ENCODE data around the gene CCNJL. TPM values are rescaled to one million over a fixed set of nuclear protein-coding genes. Genes with fewer than 3 reads are reported as not detected.

Gene CCNJL
- total RNA-seq, 1 donor from 2014 or later = 15.7 TPM

- Histone ChIP-seq H4K20me1 (ENCODE audit: insufficient read depth, low read length) (no peaks in the 10 kb centered on the region), H2AFZ (ENCODE audit: low read depth, low read length) (no peak within 1 kb of the TSS), H3K4me3 (ENCODE audit: insufficient read depth, low read depth, low read length) (no peak within 1 kb of the TSS), H3K79me2 (ENCODE audit: insufficient read depth, low read length) (no peaks in the 10 kb centered on the region), H3K4me1 (ENCODE audit: insufficient read depth, low read length) (peaks cover 5% of the 10 kb centered on the region), H3K9me3 (ENCODE audit: insufficient read depth, low read depth, low read length) (no peaks in the 10 kb centered on the region), H3K36me3 (ENCODE audit: insufficient read depth, low read length) (no peaks in the 10 kb centered on the region), H3K9ac (ENCODE audit: low read length) (no peak within 1 kb of the TSS), H3K27ac (ENCODE audit: low read depth, low read length) (no peak within 1 kb of the TSS), H3K4me2 (ENCODE audit: low read length) (no peak within 1 kb of the TSS), H3K27me3 (ENCODE audit: insufficient read depth, low read length) (no peaks in the 10 kb centered on the region)
- H3K36me3 Mint-ChIP-seq (ENCODE audit: low read depth, unreplicated experiment) = no peaks in the 10 kb centered on the region
- H3K9me3 Mint-ChIP-seq (ENCODE audit: unreplicated experiment) = no peaks in the 10 kb centered on the region
- DNase-seq (ENCODE audit: low read depth) (no peak), FAIRE-seq (no peak)
- no peak within 1 kb of the TSS for H3K4me3 Mint-ChIP-seq (ENCODE audit: unreplicated experiment)
- H3K27ac Mint-ChIP-seq (ENCODE audit: unreplicated experiment) = no peak within 1 kb of the TSS
- no peaks in the 10 kb centered on the region for H3K4me1 Mint-ChIP-seq (ENCODE audit: low read depth, unreplicated experiment)
- peaks cover 11% of the 10 kb centered on the region for H3K27me3 Mint-ChIP-seq (ENCODE audit: low read depth, unreplicated experiment)
- no peak for TF ChIP-seq EZH2 (IDR thresholded peaks at IDR 0.05; ENCODE audit: insufficient read depth, low read length)
Measured at GRCh38 chr5:160229190-160229742, 83.1 kb downstream of the CCNJL start, which contains the start of gene FABP6. Gene FABP6, plus strand, starts transcription at chr5:160229506. Its CDS starts 52 bp downstream, at chr5:160229558.

GRCh38 chr5:160227012-160227411 lies 85.4 kb downstream of the CCNJL start:
- Mint-ChIP-seq H3K27ac (ENCODE audit: unreplicated experiment) (no peak overlapping the region), H3K4me3 (ENCODE audit: unreplicated experiment) (no peak overlapping the region), H3K9me3 (ENCODE audit: unreplicated experiment) (no peaks in the 10 kb centered on the region), H3K27me3 (ENCODE audit: low read depth, unreplicated experiment) (peaks cover 11% of the 10 kb centered on the region), H3K4me1 (ENCODE audit: low read depth, unreplicated experiment) (no peaks in the 10 kb centered on the region), H3K36me3 (ENCODE audit: low read depth, unreplicated experiment) (no peaks in the 10 kb centered on the region)
- H4K20me1 ChIP-seq (ENCODE audit: insufficient read depth, low read length) = no peaks in the 10 kb centered on the region
- H3K27ac ChIP-seq (ENCODE audit: low read depth, low read length) = no peak overlapping the region
- FAIRE-seq (no peak), DNase-seq (ENCODE audit: low read depth) (no peak)
- H3K79me2 ChIP-seq (ENCODE audit: insufficient read depth, low read length) = no peaks in the 10 kb centered on the region
- H3K4me1 ChIP-seq (ENCODE audit: insufficient read depth, low read length) = peaks cover 5% of the 10 kb centered on the region
- H3K36me3 ChIP-seq (ENCODE audit: insufficient read depth, low read length) = no peaks in the 10 kb centered on the region
- no peak overlapping the region for H3K4me2 ChIP-seq (ENCODE audit: low read length)
- no peak for TF ChIP-seq EZH2 (IDR thresholded peaks at IDR 0.05; ENCODE audit: insufficient read depth, low read length)
- TF ChIP-seq CTCF (IDR thresholded peaks at IDR 0.05; ENCODE audit: insufficient read depth, low read depth, low read length) = no peak
- no peak overlapping the region for H2AFZ ChIP-seq (ENCODE audit: low read depth, low read length)
- no peaks in the 10 kb centered on the region for H3K27me3 ChIP-seq (ENCODE audit: insufficient read depth, low read length)
- no peak overlapping the region for H3K4me3 ChIP-seq (ENCODE audit: insufficient read depth, low read depth, low read length)
- H3K9me3 ChIP-seq (ENCODE audit: insufficient read depth, low read depth, low read length) = no peaks in the 10 kb centered on the region
- H3K9ac ChIP-seq (ENCODE audit: low read length) = no peak overlapping the region

GRCh38 chr5:160221082-160221481 lies 91.3 kb downstream of the CCNJL start:
- DNase-seq (ENCODE audit: low read depth) = no peak
- Histone ChIP-seq H3K27me3 (ENCODE audit: insufficient read depth, low read length) (no peaks in the 10 kb centered on the region), H3K9me3 (ENCODE audit: insufficient read depth, low read depth, low read length) (no peaks in the 10 kb centered on the region), H2AFZ (ENCODE audit: low read depth, low read length) (no peak overlapping the region), H3K27ac (ENCODE audit: low read depth, low read length) (no peak overlapping the region), H3K9ac (ENCODE audit: low read length) (no peak overlapping the region), H3K79me2 (ENCODE audit: insufficient read depth, low read length) (no peaks in the 10 kb centered on the region), H3K4me2 (ENCODE audit: low read length) (no peak overlapping the region), H3K4me1 (ENCODE audit: insufficient read depth, low read length) (no peaks in the 10 kb centered on the region), H3K36me3 (ENCODE audit: insufficient read depth, low read length) (no peaks in the 10 kb centered on the region), H4K20me1 (ENCODE audit: insufficient read depth, low read length) (no peaks in the 10 kb centered on the region), H3K4me3 (ENCODE audit: insufficient read depth, low read depth, low read length) (no peak overlapping the region)
- no peak for FAIRE-seq
- Mint-ChIP-seq H3K36me3 (ENCODE audit: low read depth, unreplicated experiment) (no peaks in the 10 kb centered on the region), H3K4me1 (ENCODE audit: low read depth, unreplicated experiment) (no peaks in the 10 kb centered on the region), H3K27ac (ENCODE audit: unreplicated experiment) (no peak overlapping the region), H3K4me3 (ENCODE audit: unreplicated experiment) (no peak overlapping the region), H3K9me3 (ENCODE audit: unreplicated experiment) (no peaks in the 10 kb centered on the region), H3K27me3 (ENCODE audit: low read depth, unreplicated experiment) (peaks cover 6% of the 10 kb centered on the region)
- TF ChIP-seq EZH2 (IDR thresholded peaks at IDR 0.05; ENCODE audit: insufficient read depth, low read length) = no peak
- no peak for TF ChIP-seq CTCF (IDR thresholded peaks at IDR 0.05; ENCODE audit: insufficient read depth, low read depth, low read length)
